IgD-negative memory B cell (primary cell): Measurements from ENCODE around the gene MACROD2. TPM values are rescaled to one million over a fixed set of nuclear protein-coding genes. Genes with fewer than 3 reads are reported as not detected.

Source experiments
- H3K27ac Mint-ChIP-seq, 3 donors: one replicate each; pipeline ENCODE4 v1.8.0; 2020 to 2022; ENCODE audit warnings: mild to moderate bottlenecking in 3 of 3, mixed read lengths in 3 of 3, moderate library complexity in 1 of 3
- H3K27me3 Mint-ChIP-seq: one replicate; pipeline ENCODE4 v1.8.0; 2021; ENCODE audit warnings: mixed read lengths
- H3K36me3 Mint-ChIP-seq: one replicate; pipeline ENCODE4 v1.8.0; 2020; ENCODE audit warnings: mild to moderate bottlenecking, mixed read lengths
- H3K4me1 Mint-ChIP-seq, 3 donors: one replicate each; pipeline ENCODE4 v1.8.0; 2020 to 2022; ENCODE audit warnings: mixed read lengths in 3 of 3, mild to moderate bottlenecking in 1 of 3
- H3K4me3 Mint-ChIP-seq, 4 donors: one replicate each; pipeline ENCODE4 v1.8.0; 2020 to 2022; ENCODE audit warnings: mild to moderate bottlenecking in 4 of 4, mixed read lengths in 4 of 4, moderate library complexity in 3 of 4
- H3K9me3 Mint-ChIP-seq, 3 donors: one replicate each; pipeline ENCODE4 v1.8.0; 2020 to 2021; ENCODE audit warnings: mixed read lengths in 3 of 3, mild to moderate bottlenecking in 1 of 3
- polyA plus RNA-seq: library from polyadenylated mRNA; unstranded; fragments of 300-500 nt; fragmentation: Illumina TruSeq; gene quantifications from one replicate; pipeline ENCODE4 v1.2.3, GENCODE V29; 2021

MACROD2 gene
- polyA plus RNA-seq, 1 donor from 2014 or later, result 1.3 TPM

DNA sequence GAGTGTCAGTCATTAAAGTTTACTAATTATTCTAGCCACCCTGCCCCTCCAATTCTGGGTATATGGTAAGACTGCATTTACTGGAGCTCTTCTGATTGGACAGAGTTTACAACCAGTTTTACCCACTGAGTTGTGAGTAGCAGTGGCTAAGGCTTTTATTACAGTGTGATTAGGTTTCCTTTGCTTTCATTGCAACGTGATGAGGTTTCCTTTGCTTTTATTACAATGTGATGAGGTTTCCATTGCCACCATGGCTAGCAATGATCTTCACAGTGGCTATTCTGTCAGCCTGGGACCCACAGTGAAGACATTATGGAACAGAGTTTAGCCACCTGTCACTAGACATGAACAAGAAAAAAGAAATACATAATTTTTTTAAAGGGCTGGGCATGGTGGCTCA is 1052.3 kb downstream of the MACROD2 start:
- no peaks in the 10 kb centered on the region for H3K4me1 Mint-ChIP-seq
- no peak overlapping the region for H3K27ac Mint-ChIP-seq
- no peaks in the 10 kb centered on the region for H3K27me3 Mint-ChIP-seq
- H3K36me3 Mint-ChIP-seq, result no peaks in the 10 kb centered on the region
- H3K4me3 Mint-ChIP-seq, result no peak overlapping the region
- peaks cover 0 to under 1% (median 0%) of the 10 kb centered on the region in 3 donors for H3K9me3 Mint-ChIP-seq

DNA sequence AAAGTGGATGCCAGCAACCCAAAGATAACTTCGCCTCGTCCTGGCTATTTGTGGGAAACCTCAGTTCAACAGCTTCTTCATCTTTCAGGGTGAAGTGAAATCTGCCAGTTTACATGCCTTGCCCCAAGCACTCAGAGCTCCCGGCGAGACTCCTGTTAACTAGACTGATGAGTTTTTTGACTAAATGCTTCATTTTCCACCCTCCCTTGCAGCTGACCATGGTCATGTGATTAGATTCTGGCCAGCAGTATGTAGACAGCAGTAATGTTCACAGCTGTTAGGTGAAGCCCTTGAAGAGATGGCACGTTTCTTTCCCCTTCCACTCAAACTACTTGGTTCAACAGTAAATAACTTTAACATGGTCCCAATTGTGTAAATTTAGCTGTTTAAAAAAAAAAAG is 1060.9 kb downstream of the MACROD2 start:
- no peak overlapping the region for H3K4me3 Mint-ChIP-seq
- peaks cover 1 to 6% (median 4%) of the 10 kb centered on the region in 3 donors for H3K9me3 Mint-ChIP-seq
- peaks cover 2% of the 10 kb centered on the region for H3K36me3 Mint-ChIP-seq
- no peaks in the 10 kb centered on the region for H3K4me1 Mint-ChIP-seq
- H3K27ac Mint-ChIP-seq, result no peak overlapping the region
- H3K27me3 Mint-ChIP-seq, result peaks cover 4% of the 10 kb centered on the region

DNA sequence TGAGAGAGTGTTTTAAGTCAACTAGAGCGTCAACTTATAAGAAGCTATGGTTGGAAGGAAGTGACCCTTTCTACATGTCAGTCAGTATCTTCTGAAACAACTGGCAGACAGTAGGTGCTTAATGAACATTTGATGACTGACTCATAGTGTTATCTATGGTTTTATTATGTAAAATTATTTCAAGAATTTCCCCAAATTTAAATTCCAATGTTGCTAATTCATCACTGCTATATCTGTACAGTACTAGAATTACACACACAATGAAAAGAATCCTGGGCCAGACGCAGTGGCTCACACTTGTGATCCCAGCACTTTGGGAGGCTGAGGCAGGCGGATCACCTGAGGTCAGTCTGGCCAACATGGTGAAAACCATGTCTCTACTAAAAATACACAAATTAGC is 1063.5 kb downstream of the MACROD2 start:
- Mint-ChIP-seq H3K36me3 (peaks cover 2% of the 10 kb centered on the region), H3K27me3 (peaks cover 1% of the 10 kb centered on the region), H3K9me3 (peaks cover 0 to 3% (median 1%) of the 10 kb centered on the region in 3 donors), H3K4me3 (no peak overlapping the region), H3K4me1 (no peaks in the 10 kb centered on the region), H3K27ac (no peak overlapping the region)

DNA sequence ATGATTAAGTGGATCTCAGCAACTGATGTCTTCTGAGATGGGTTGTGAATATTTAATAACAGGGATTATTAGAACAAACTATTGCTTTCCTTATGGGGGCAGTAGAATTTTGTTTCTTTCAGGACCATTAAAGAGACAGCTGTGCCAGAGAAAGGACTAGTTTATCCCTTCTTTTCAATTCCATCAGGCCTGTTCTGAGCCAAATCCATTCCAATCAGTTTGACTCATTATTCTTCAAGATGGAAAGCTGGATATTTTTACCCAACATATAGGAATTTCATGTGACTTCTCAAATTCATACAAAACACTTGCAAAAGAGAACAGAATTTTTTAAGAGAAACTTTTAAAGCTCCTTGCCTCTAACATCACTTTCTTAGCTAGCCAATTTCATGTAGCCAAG is 1064.1 kb downstream of the MACROD2 start:
- peaks cover 0 to 3% (median 1%) of the 10 kb centered on the region in 3 donors for H3K9me3 Mint-ChIP-seq

DNA sequence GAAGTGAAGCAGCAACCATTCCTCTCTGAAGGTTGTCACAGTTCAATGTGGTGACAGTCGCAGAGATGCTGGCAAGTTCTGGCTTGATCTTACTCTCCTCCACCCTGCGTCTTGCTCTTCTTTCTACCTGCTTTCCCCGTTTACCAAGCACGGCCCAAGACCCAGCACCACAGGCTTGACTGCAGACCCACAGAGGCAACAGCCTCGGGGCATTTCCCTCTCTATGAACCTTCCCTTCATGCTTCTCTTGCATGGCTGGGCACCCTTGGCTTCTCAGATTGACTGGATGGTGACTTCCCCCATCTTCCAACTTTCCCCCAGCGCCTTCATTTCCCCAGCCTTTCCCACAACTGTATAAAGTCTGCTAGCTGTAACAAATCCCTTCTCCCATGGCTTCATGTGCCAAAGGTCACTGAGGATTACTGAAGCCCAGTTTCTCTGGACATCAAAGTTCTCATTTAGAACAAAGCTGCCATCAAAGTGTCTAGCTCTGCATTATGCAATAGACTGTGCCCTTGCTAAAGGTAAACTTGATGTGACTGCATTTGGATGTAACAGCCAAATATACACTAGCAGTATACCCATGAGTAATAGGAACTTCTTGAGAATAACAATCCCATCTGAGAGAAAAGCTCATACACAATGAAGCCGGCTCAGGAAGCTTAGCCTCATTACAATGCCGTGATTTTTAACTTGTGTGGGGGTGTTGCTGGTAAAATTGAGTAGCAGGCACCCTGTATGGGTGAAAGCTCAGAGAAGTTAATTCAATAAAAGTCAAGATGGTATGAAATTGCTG is 1065.1 kb downstream of the MACROD2 start:
- Mint-ChIP-seq H3K4me1 (no peaks in the 10 kb centered on the region), H3K36me3 (peaks cover 2% of the 10 kb centered on the region), H3K9me3 (peaks cover 0 to 3% (median 0%) of the 10 kb centered on the region in 3 donors), H3K4me3 (no peak overlapping the region), H3K27me3 (peaks cover 3% of the 10 kb centered on the region), H3K27ac (no peak overlapping the region)

More for the DNA sequence above, 1064.1 kb downstream of the MACROD2 start:
- H3K27ac Mint-ChIP-seq, result no peak overlapping the region
- no peaks in the 10 kb centered on the region for H3K4me1 Mint-ChIP-seq
- peaks cover 2% of the 10 kb centered on the region for H3K36me3 Mint-ChIP-seq
- peaks cover 3% of the 10 kb centered on the region for H3K27me3 Mint-ChIP-seq
- no peak overlapping the region for H3K4me3 Mint-ChIP-seq

DNA sequence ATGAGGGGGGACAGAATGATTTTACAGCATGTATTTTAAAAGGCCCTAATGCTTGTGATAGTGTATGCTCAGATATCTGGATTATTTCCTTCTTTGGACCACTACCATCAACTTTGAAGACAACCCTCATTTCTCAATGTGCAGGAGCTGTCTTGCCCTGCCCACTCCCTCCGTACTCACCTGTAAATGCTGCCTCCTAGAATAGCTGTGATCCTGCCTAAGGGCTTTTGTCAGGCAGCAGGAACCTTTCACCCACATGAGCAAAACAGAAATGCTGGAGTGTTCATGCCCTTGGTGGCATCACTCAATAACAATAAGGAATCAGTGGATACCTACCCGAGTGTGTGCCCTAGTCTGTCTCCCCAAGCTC is 1065.7 kb downstream of the MACROD2 start:
- H3K9me3 Mint-ChIP-seq, result peaks cover 0 to 3% (median 0%) of the 10 kb centered on the region in 3 donors
- no peak overlapping the region for H3K27ac Mint-ChIP-seq
- peaks cover 3% of the 10 kb centered on the region for H3K27me3 Mint-ChIP-seq

DNA sequence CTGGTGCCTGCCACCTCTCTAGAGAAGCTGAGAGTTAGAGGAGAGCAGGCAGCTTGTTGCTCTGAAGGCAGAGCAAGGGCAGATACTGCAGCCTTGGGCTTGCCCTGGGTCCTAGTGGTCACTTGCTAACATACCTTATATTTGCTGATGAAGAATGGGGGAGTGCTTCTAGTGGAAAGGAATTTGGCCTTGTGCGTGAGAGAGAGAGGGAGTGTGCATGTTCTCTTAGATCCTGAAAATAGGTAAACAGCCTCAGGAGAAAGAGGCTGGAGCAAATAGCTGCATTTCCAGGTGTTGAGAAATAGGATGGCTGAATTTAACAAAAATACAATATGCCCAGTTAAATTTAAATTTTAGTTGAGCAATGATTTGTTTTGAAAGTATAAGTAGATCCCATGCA is 1066.6 kb downstream of the MACROD2 start:
- Mint-ChIP-seq H3K36me3 (peaks cover 2% of the 10 kb centered on the region), H3K4me3 (no peak overlapping the region), H3K9me3 (peaks cover 0 to 3% (median 2%) of the 10 kb centered on the region in 3 donors), H3K27me3 (peaks cover 3% of the 10 kb centered on the region), H3K4me1 (no peaks in the 10 kb centered on the region), H3K27ac (peak overlapping the region in 1 of 3 donors; percentile 82)

More for the DNA sequence above, 1065.7 kb downstream of the MACROD2 start:
- Mint-ChIP-seq H3K36me3 (peaks cover 2% of the 10 kb centered on the region), H3K4me3 (no peak overlapping the region), H3K4me1 (no peaks in the 10 kb centered on the region)

DNA sequence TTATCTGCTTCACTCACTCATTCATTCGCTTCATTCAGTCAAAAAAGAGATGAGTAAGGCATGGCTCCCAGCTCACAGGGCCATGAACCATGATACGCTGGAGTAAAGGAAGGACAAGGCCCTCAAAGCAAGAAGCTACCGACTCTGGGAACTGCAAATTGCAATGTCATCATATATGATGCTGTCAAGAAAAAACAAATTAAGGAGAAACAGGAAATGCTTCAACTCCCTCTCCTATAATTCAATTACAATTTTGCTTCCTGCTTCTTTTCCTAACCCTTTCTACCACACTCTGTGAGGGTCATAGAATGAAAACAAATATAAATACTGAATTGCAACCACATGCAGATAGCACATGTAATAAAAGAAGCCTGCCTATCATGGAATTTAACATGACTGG is 1067.8 kb downstream of the MACROD2 start:
- no peaks in the 10 kb centered on the region for H3K4me1 Mint-ChIP-seq
- H3K27me3 Mint-ChIP-seq, result peaks cover 3% of the 10 kb centered on the region
- H3K9me3 Mint-ChIP-seq, result peaks cover 0 to 3% (median 2%) of the 10 kb centered on the region in 3 donors
- no peak overlapping the region for H3K4me3 Mint-ChIP-seq
- H3K27ac Mint-ChIP-seq, result no peak overlapping the region
- peaks cover 1% of the 10 kb centered on the region for H3K36me3 Mint-ChIP-seq

DNA sequence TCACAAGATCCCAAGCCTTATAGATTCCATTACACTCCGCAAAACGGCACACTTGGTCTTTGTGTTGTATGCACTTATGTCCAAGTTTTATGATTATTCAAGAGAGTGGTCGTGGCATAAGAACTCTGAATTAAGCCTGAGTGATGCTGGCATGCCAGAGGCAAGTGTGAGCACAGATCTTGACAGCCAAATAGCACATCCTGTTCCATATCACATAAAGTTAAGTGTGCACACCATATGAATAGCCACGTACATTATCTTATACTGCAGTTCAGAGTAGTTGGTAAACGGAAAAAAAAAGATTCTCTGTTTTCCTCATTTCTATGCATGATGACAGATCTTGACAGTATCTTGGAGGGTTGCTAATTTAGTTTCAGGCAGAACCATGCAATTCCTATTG is 1069.4 kb downstream of the MACROD2 start:
- Mint-ChIP-seq H3K27ac (no peak overlapping the region), H3K27me3 (peaks cover 3% of the 10 kb centered on the region), H3K9me3 (peaks cover 0 to 6% (median 4%) of the 10 kb centered on the region in 3 donors), H3K36me3 (no peaks in the 10 kb centered on the region), H3K4me1 (no peaks in the 10 kb centered on the region), H3K4me3 (no peak overlapping the region)

DNA sequence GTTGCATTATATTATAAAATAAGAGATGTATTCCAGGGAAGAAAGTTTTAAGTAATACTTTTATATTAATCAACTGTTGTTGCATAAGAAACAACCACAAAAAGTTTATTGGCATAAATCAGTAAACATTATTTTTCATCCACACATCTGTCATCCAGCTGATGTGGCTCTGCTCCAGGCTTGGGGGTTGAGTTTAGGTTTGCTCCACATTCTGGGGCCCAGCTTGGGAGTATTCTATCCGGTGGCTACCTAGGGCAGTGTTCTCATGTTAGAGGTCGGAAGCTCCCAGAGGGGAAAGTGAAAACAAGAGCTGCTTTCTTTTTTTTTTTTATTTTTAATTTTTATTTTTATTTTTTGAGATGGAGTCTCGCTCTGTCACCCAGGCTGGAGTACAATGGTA is 1070.5 kb downstream of the MACROD2 start:
- H3K36me3 Mint-ChIP-seq, result no peaks in the 10 kb centered on the region
- peaks cover 1 to 6% (median 5%) of the 10 kb centered on the region in 3 donors for H3K9me3 Mint-ChIP-seq
- H3K4me1 Mint-ChIP-seq, result no peaks in the 10 kb centered on the region
- H3K27me3 Mint-ChIP-seq, result peaks cover 2% of the 10 kb centered on the region
- no peak overlapping the region for H3K27ac Mint-ChIP-seq
- no peak overlapping the region for H3K4me3 Mint-ChIP-seq

DNA sequence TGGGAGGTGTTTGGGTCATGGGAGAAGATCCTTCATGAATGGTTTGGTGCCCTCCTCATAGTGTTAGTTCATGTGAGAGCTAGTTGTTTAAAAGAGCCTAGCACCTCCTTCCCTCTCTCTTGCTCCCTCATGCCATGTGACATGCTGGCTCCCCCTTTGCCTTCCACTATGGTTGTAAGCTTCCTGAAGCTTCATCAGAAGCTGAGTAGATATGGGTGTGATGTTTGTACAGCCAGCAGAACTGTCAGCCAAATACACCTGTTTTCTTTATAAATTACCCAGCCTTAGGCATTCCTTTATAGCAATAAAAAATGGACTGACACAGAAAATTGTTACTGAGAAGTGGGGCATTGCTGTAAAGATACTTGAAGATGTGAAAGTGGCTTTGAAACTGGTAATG is 1073.2 kb downstream of the MACROD2 start:
- no peak overlapping the region for H3K27ac Mint-ChIP-seq
- peaks cover 3 to 6% (median 5%) of the 10 kb centered on the region in 3 donors for H3K9me3 Mint-ChIP-seq
- no peak overlapping the region for H3K4me3 Mint-ChIP-seq
- H3K4me1 Mint-ChIP-seq, result no peaks in the 10 kb centered on the region
- H3K27me3 Mint-ChIP-seq, result peaks cover 2% of the 10 kb centered on the region
- no peaks in the 10 kb centered on the region for H3K36me3 Mint-ChIP-seq

DNA sequence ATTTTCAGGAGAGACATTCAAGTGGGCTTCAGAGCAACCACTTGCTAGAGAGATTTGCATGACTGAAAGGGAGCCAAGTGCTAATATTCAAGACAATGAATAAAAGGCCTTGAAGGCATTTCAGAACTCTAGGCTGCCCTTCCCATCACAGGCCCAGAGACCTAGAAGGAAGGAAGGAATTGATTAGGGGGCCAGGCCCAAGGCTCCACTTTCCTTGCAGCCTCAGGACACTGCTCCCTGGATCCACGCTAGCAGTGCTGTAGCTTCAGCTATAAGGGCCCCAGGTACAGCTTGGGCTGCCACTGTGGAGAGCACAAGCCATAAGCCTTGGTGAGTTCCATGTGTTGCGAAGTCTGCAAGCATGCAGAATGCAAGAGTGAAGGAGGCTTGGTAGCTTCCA is 1074.0 kb downstream of the MACROD2 start:
- Mint-ChIP-seq H3K4me3 (no peak overlapping the region), H3K36me3 (no peaks in the 10 kb centered on the region), H3K9me3 (peaks cover 3 to 6% (median 5%) of the 10 kb centered on the region in 3 donors), H3K4me1 (no peaks in the 10 kb centered on the region), H3K27me3 (peaks cover under 1% of the 10 kb centered on the region), H3K27ac (no peak overlapping the region)

DNA sequence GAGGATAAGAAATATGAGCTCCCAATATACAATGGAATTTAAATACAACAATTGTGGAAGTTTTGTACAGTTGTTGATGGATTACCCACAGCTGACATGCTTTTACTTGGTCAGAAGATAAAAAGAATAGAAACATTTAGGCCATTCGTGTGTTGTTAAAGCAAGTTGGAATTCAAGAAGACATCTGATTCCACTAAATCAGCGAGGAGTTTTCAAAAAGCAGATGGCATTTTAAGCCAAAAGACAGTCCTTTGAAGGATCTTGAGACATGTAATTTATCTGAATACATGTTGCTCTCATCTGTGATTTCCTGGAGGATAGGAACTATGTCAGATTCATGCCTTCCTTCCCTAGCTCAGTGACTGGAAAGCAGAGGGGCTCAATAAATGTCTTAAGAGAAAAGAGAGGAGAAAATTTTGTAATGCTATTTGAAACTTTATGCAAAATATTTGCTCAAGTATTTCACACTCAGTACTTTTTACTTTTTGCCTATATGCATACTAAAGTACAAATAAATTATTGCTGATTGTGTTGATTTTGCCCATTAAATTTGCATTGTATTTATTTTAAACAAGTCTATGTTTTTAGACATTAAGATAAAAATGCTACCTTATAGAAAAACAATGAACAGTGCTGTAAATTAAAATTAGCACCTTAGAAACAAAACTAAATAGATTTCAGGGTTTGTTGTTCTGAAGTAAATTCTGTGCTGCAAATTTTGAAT is 1075.9 kb downstream of the MACROD2 start:
- Mint-ChIP-seq H3K27ac (no peak overlapping the region), H3K4me1 (no peaks in the 10 kb centered on the region), H3K36me3 (no peaks in the 10 kb centered on the region), H3K27me3 (no peaks in the 10 kb centered on the region), H3K9me3 (peaks cover 3 to 5% (median 5%) of the 10 kb centered on the region in 3 donors), H3K4me3 (no peak overlapping the region)

DNA sequence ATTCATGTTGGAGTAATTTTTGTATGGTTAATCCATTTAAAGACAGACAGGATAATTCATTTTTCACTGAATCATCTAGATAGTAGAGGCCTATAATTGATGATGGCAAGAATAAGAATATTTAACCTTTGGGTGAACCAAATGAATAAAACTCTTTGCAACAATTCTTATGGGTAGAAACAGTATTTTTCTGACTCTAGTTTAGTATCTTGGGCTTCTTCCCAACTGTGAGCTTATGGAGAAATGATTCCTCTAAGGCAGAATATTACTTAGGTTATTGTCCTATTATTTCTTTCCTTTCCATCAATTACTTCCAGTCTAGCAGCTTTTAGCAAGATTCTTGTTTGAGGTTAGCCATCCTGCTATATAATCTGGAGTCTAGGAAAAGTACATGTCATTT is 1077.0 kb downstream of the MACROD2 start:
- no peaks in the 10 kb centered on the region for H3K4me1 Mint-ChIP-seq
- H3K36me3 Mint-ChIP-seq, result no peaks in the 10 kb centered on the region
- H3K4me3 Mint-ChIP-seq, result no peak overlapping the region
- no peak overlapping the region for H3K27ac Mint-ChIP-seq
- no peaks in the 10 kb centered on the region for H3K27me3 Mint-ChIP-seq
- H3K9me3 Mint-ChIP-seq, result peaks cover 3 to 5% (median 4%) of the 10 kb centered on the region in 3 donors

DNA sequence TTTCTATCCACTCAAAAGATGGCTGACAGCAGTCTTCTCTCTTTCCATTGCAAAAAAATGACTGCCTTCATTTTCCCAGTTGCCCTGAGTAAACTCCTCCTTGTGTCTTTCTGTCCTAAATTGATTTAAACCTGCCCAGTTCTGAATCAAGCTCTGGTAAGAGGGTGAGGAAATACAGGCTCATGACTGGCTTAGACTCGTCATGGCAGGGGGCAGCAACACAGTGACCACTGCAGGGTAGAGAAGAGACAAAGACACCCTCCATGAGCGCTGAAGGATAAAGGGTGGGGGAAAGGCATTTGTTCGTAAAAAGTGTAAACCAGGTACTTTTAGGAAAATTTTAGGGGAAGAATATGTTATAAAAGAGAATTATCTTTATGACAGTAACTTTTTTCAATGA is 1080.3 kb downstream of the MACROD2 start:
- Mint-ChIP-seq H3K27ac (no peak overlapping the region), H3K9me3 (peaks cover 0 to 2% (median 0%) of the 10 kb centered on the region in 3 donors), H3K4me3 (no peak overlapping the region), H3K36me3 (no peaks in the 10 kb centered on the region), H3K4me1 (no peaks in the 10 kb centered on the region), H3K27me3 (no peaks in the 10 kb centered on the region)
